Sigmoid colon (tissue), 7 donors: Measurements from ENCODE around the gene LATS2. TPM values are rescaled to one million over a fixed set of nuclear protein-coding genes. Genes with fewer than 3 reads are reported as not detected.

Source experiments
- DNase-seq: peaks from one replicate; pipeline ENCODE4 v3.0.0-alpha.2; 2019
- H3K27ac ChIP-seq, 4 donors: fragments of 200-600 bp; sonication (generic); one replicate each; pipeline ENCODE4 v1.5.1; 2016 to 2019; ENCODE audit warnings: mild to moderate bottlenecking in 1 of 4
- H3K27me3 ChIP-seq, 3 donors: fragments of 200-600 bp; sonication (generic); one replicate each; pipeline ENCODE4 v1.5.1; 2019; ENCODE audit warnings: mild to moderate bottlenecking in 1 of 3
- H3K36me3 ChIP-seq, 4 donors: fragments of 200-600 bp; sonication (generic); one replicate each; pipeline ENCODE4 v1.5.1; 2016 to 2019
- H3K4me1 ChIP-seq, 4 donors: fragments of 200-600 bp; sonication (generic); one replicate each; pipeline ENCODE4 v1.5.1; 2017 to 2019
- H3K4me3 ChIP-seq, 4 donors: fragments of 200-600 bp; sonication (generic); one replicate each; pipeline ENCODE4 v1.5.1; 2017 to 2019; ENCODE audit warnings: mild to moderate bottlenecking in 2 of 4, moderate library complexity in 1 of 4
- H3K9me3 ChIP-seq, 4 donors: fragments of 200-600 bp in 3 of 4; sonication (generic) in 3 of 4; one replicate each; pipeline versions ENCODE4 v1.5.1 to v1.6.1; 2013 to 2019
- CTCF ChIP-seq, 4 experiments: fragments of 450-650 bp in 3 of 4; fragments of 200-600 bp in 1 of 4; IDR thresholded peaks; one replicate each; pipeline ENCODE4 v1.5.1; 2016 to 2019; ENCODE audit warnings: antibody characterized with exemption in 4 of 4, mild to moderate bottlenecking in 3 of 4, moderate library complexity in 2 of 4
- EP300 ChIP-seq, 4 donors: sonication (generic); formaldehyde crosslinking; IDR thresholded peaks; one replicate each; pipeline ENCODE4 v1.6.1; 2017; ENCODE audit warnings: antibody characterized with exemption in 4 of 4
- POLR2A ChIP-seq, 2 donors: fragments of 450-650 bp; IDR thresholded peaks; one replicate each; pipeline ENCODE4 v1.6.1; 2016; ENCODE audit warnings: antibody characterized with exemption in 2 of 2, mild to moderate bottlenecking in 2 of 2, moderate library complexity in 2 of 2
- POLR2AphosphoS5 ChIP-seq, 4 donors: sonication (generic); formaldehyde crosslinking; IDR thresholded peaks; one replicate each; pipeline ENCODE4 v1.6.1; 2017; ENCODE audit warnings: antibody characterized with exemption in 4 of 4
- WGBS, 2 donors: extraction: QIAGEN DNeasy Blood & Tissue Kit; methylation state at CpG; one replicate each; pipeline ENCODE4 v1.1.7; 2013; 5-methylcytosine and 5-hydroxymethylcytosine counted together
- intact Hi-C: fragments of 100-400 bp; cut with DNase I; formaldehyde crosslinking; loops from one replicate; pipeline ENCODE4 v1.15.1; 2023
- polyA plus RNA-seq, 3 donors: library from polyadenylated mRNA; stranded (reverse); fragments of 200-250 nt; gene quantifications; one replicate each; pipeline ENCODE4 v1.2.3, GENCODE V29; 2013
- total RNA-seq, 4 donors: library from RNA; depleted of rRNA; stranded (reverse); fragments of >200 nt; gene quantifications; one replicate each; pipeline ENCODE4 v1.1.0, GENCODE V29; 2016
- donor health status: healthy with polysubstance abuse.
- donor health status: Bipolar disorder and iron deficiency.
- donor health status: healthy.

The LATS2 gene
- total and polyA plus RNA-seq, 7 donors, result 3.7 to 45.5 (median 21.8) TPM

- Histone ChIP-seq H3K4me3 (no peak overlapping the region), H3K9me3 (no peaks in the 10 kb centered on the region), H3K4me1 (no peaks in the 10 kb centered on the region), H3K27ac (no peak overlapping the region), H3K36me3 (peaks cover 36 to 80% (median 41%) of the 10 kb centered on the region in 4 donors), H3K27me3 (no peaks in the 10 kb centered on the region)
- WGBS, 2 donors, result 90 to 93% methylated on average over 18 of the region's 18 CpGs
- TF ChIP-seq POLR2A (IDR thresholded peaks at IDR 0.05) (no peak), EP300 (IDR thresholded peaks at IDR 0.05) (no peak), POLR2AphosphoS5 (IDR thresholded peaks at IDR 0.05) (no peak), CTCF (IDR thresholded peaks at IDR 0.05) (no peak)
- intact Hi-C loops, result no loop called here
- DNase-seq, result no peak
Measured at GRCh38 chr13:20981370-20982095, 79.9 kb downstream of the LATS2 start.

DNA sequence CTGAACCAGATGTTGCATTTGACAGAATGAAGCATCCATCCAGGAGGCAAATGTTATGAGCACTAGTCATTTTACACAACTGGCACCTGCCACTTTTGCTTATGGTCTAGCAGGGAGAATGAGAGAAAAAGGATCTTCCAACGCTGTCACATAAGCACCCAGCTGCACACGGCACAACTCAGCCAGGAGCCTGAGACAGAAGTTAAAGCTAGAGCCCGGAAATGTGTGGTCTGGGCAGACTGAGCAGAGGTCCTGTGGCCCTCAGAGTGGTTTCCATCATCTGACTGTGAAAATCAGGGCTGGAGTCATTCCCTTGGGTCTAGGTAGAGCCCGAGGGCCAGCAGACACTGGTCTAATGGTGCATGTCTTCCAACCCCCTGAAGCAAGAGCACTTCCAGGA lies 80.5 kb downstream of the LATS2 start:
- Histone ChIP-seq H3K27me3 (no peaks in the 10 kb centered on the region), H3K4me1 (no peaks in the 10 kb centered on the region), H3K4me3 (no peak overlapping the region), H3K36me3 (peaks cover 36 to 82% (median 43%) of the 10 kb centered on the region in 4 donors), H3K27ac (no peak overlapping the region), H3K9me3 (no peaks in the 10 kb centered on the region)
- intact Hi-C loops, result no loop called here
- 92 to 93% methylated on average over 4 of the region's 4 CpGs for WGBS, 2 donors
- no peak for DNase-seq
- TF ChIP-seq EP300 (IDR thresholded peaks at IDR 0.05) (no peak), CTCF (IDR thresholded peaks at IDR 0.05) (no peak), POLR2A (IDR thresholded peaks at IDR 0.05) (no peak), POLR2AphosphoS5 (IDR thresholded peaks at IDR 0.05) (no peak)

DNA sequence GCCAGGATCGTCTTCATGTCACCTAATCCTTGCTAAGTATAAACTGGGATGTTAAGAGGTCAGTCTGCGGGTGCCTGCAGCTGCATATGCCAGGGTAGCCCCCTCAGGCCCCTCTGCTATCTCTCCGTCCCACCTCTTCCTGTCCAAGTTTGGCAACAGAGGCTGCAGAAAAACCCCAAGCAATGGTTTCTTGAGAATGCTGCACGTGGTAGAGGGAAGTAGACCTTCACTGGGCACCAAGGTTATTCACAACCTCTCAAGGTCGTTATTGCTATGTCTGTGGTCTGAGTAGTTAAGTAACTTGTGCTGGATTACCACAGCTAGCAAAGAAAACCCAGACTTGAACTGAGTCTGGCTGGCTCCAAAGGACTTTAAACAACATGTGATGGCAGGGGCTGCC lies 81.0 kb downstream of the LATS2 start:
- DNase-seq, result no peak
- H3K4me3 ChIP-seq, result no peak overlapping the region
- H3K9me3 ChIP-seq, result no peaks in the 10 kb centered on the region
- whole genome bisulfite sequencing, 2 donors, result 82 to 85% methylated on average over 5 of the region's 5 CpGs
- no peaks in the 10 kb centered on the region for H3K27me3 ChIP-seq
- H3K36me3 ChIP-seq, result peaks cover 36 to 82% (median 46%) of the 10 kb centered on the region in 4 donors
- intact Hi-C loops, result no loop called here
- no peaks in the 10 kb centered on the region for H3K4me1 ChIP-seq
- H3K27ac ChIP-seq, result no peak overlapping the region
- no peak for TF ChIP-seq POLR2AphosphoS5 (IDR thresholded peaks at IDR 0.05)
- no peak for TF ChIP-seq CTCF (IDR thresholded peaks at IDR 0.05)
- no peak for TF ChIP-seq EP300 (IDR thresholded peaks at IDR 0.05)
- TF ChIP-seq POLR2A (IDR thresholded peaks at IDR 0.05), result no peak

DNA sequence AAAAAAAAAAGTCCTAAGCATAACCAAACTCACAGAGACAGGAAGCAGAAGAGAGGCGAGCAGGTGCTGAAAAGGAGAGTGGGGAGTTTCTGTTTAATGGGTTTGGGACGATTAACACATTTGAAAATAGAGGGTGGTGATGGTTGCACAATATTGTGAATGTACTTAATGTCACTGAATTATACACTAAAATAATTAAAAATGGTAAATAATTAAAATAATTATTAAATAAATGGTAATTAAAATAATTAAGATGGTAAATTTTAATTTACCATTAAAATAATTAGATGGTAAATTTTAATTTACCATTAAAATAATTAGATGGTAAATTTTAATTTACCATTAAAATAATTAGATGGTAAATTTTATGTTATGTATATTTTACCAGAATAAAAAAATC lies 84.0 kb downstream of the LATS2 start:
- intact Hi-C loops, result no loop called here
- H3K4me1 ChIP-seq, result no peaks in the 10 kb centered on the region
- no peaks in the 10 kb centered on the region for H3K9me3 ChIP-seq
- no peak overlapping the region for H3K4me3 ChIP-seq
- peaks cover 42 to 95% (median 55%) of the 10 kb centered on the region in 4 donors for H3K36me3 ChIP-seq
- TF ChIP-seq POLR2AphosphoS5 (IDR thresholded peaks at IDR 0.05) (no peak), EP300 (IDR thresholded peaks at IDR 0.05) (no peak), POLR2A (IDR thresholded peaks at IDR 0.05) (no peak), CTCF (IDR thresholded peaks at IDR 0.05) (no peak)
- H3K27ac ChIP-seq, result no peak overlapping the region
- no peak for DNase-seq
- no peaks in the 10 kb centered on the region for H3K27me3 ChIP-seq
- 89% methylated on average over 2 of the region's 2 CpGs for WGBS, 2 donors
